ENCODE results near the gene SEL1L3.

The SEL1L3 gene

GRCh38 chr4:25901030-25901430 is 38.2 kb upstream of the SEL1L3 start:
- TF ChIP-seq CTCF (IDR thresholded peaks at IDR 0.05): no peak
- H3K27ac ChIP-seq: no peak overlapping the region
- H3K4me3 ChIP-seq: no peak overlapping the region
- no peak for DNase-seq (ENCODE audit: low spot score)

- no peak overlapping the region for H3K27ac ChIP-seq
- TF ChIP-seq CTCF (IDR thresholded peaks at IDR 0.05): no peak
- DNase-seq (ENCODE audit: low spot score): no peak
- no peak overlapping the region for H3K4me3 ChIP-seq
Observed at GRCh38 chr4:25900310-25900709, 37.5 kb upstream of the SEL1L3 start.

GRCh38 chr4:25896776-25897539 is 34.2 kb upstream of the SEL1L3 start:
- no peak for DNase-seq (ENCODE audit: low spot score)
- no peak for TF ChIP-seq CTCF (IDR thresholded peaks at IDR 0.05)
- Histone ChIP-seq H3K27ac (no peak overlapping the region), H3K4me3 (no peak overlapping the region)

- no peak for TF ChIP-seq CTCF (IDR thresholded peaks at IDR 0.05)
- no peak for DNase-seq (ENCODE audit: low spot score)
- Histone ChIP-seq H3K27ac (no peak overlapping the region), H3K4me3 (no peak overlapping the region)
Observed at GRCh38 chr4:25892796-25893195, 30.0 kb upstream of the SEL1L3 start.

- no peak for TF ChIP-seq CTCF (IDR thresholded peaks at IDR 0.05)
- DNase-seq (ENCODE audit: low spot score): no peak
- no peak overlapping the region for H3K4me3 ChIP-seq
- no peak overlapping the region for H3K27ac ChIP-seq
Observed at GRCh38 chr4:25890571-25891485, 28.0 kb upstream of the SEL1L3 start.

- H3K27ac ChIP-seq: no peak overlapping the region
- H3K4me3 ChIP-seq: no peak overlapping the region
- DNase-seq (ENCODE audit: low spot score): no peak
- TF ChIP-seq CTCF (IDR thresholded peaks at IDR 0.05): no peak
Observed at GRCh38 chr4:25889589-25890503, 27.1 kb upstream of the SEL1L3 start.

Measured in coronary artery (tissue), 2 donors.